22Rv1 (cell line): ENCODE data around the gene NPY.

Experiments used
- CTCF ChIP-seq: fragments of 450-650 bp; IDR thresholded peaks from 2 replicates; pipeline ENCODE4 v1.5.1; 2017; ENCODE audit warnings: mild to moderate bottlenecking
- ZFX ChIP-seq: fragments of 450-650 bp; IDR thresholded peaks from 2 replicates; pipeline ENCODE4 v1.6.1; 2017; ENCODE audit warnings: antibody characterized with exemption, borderline replicate concordance

GRCh38 chr7:24297362-24297761 lies 13.4 kb downstream of the NPY start:
- TF ChIP-seq CTCF (no peak), ZFX (no peak)
